DND-41 (cell line): ENCODE measurements around the gene ABCC9.

ENCODE experiments used
- CTCF ChIP-seq: IDR thresholded peaks from 2 replicates; pipeline ENCODE4 v1.5.1; 2012; ENCODE audit warnings: borderline replicate concordance, low read length, moderate library complexity, mild to moderate bottlenecking; ENCODE audit not compliant: poor library complexity, severe bottlenecking; ENCODE audit errors: extremely low read depth
- EZH2 ChIP-seq: IDR thresholded peaks from 3 replicates; pipeline ENCODE4 v1.6.1; 2012; ENCODE audit warnings: borderline replicate concordance, low read depth, mild to moderate bottlenecking, moderate library complexity, low read length, inconsistent platforms; ENCODE audit not compliant: severe bottlenecking

- no peak for TF ChIP-seq EZH2
- no peak for TF ChIP-seq CTCF
Measured at GRCh38 chr12:21972055-21972454, 30.8 kb upstream of the ABCC9 start.
